AG09309 (cell line): ENCODE measurements around the gene VANGL2.

Source experiments
- DNase-seq: peaks from one replicate; pipeline ENCODE4 v3.0.0-alpha.2; 2010; ENCODE audit warnings: low read depth
- H3K4me3 ChIP-seq: 2 replicates; pipeline ENCODE4 v1.5.1; 2011; ENCODE audit warnings: mild to moderate bottlenecking, low read depth, low read length, moderate library complexity; ENCODE audit not compliant: control insufficient read depth
- CTCF ChIP-seq: IDR thresholded peaks from 2 replicates; pipeline ENCODE4 v1.5.1; 2011; ENCODE audit warnings: mild to moderate bottlenecking, low read depth, low read length, inconsistent platforms; ENCODE audit not compliant: insufficient read depth, control insufficient read depth; ENCODE audit errors: missing control alignments

Gene VANGL2

GRCh38 chr1:160405331-160405877 is 5.0 kb downstream of the VANGL2 start:
- TF ChIP-seq CTCF = no peak
- H3K4me3 ChIP-seq = no peak overlapping the region
- DNase-seq = no peak

- no peak overlapping the region for H3K4me3 ChIP-seq
- no peak for TF ChIP-seq CTCF
- DNase-seq = no peak
Measured at GRCh38 chr1:160406131-160406968, 6.0 kb downstream of the VANGL2 start.

- no peak for DNase-seq
- no peak overlapping the region for H3K4me3 ChIP-seq
- no peak for TF ChIP-seq CTCF
Measured at GRCh38 chr1:160407839-160408801, 7.8 kb downstream of the VANGL2 start.

- TF ChIP-seq CTCF = no peak
Measured at GRCh38 chr1:160408864-160409263, 8.5 kb downstream of the VANGL2 start.

GRCh38 chr1:160409486-160409885 is 9.1 kb downstream of the VANGL2 start:
- no peak for TF ChIP-seq CTCF
- no peak overlapping the region for H3K4me3 ChIP-seq
- DNase-seq = no peak

More at GRCh38 chr1:160408864-160409263, 8.5 kb downstream of the VANGL2 start:
- H3K4me3 ChIP-seq = no peak overlapping the region
- DNase-seq = no peak

GRCh38 chr1:160410406-160411005 is 10.1 kb downstream of the VANGL2 start:
- no peak for DNase-seq
- H3K4me3 ChIP-seq = no peak overlapping the region
- TF ChIP-seq CTCF = no peak
